Astrocyte (in vitro differentiated cells and primary cell): ENCODE data around the gene ATAD3A. TPM values are rescaled to one million over a fixed set of nuclear protein-coding genes. Genes with fewer than 3 reads are reported as not detected.

Experiments used
- DNase-seq: peaks from one replicate; pipeline ENCODE4 v3.0.0-alpha.2; 2010; ENCODE audit warnings: low read depth
- FAIRE-seq: peaks from 2 replicates; lab custom pipeline; 2011; peaks lifted over from hg19 to GRCh38; lab: Jason Lieb, UNC
- H2AFZ ChIP-seq: 2 replicates; pipeline ENCODE4 v1.6.0; 2012; ENCODE audit warnings: low read depth, low read length, inconsistent platforms
- H3K27ac ChIP-seq: 2 replicates; pipeline ENCODE4 v1.5.1; 2011; ENCODE audit warnings: low read depth, low read length, inconsistent platforms
- H3K27me3 ChIP-seq: 2 replicates; pipeline ENCODE4 v1.6.0; 2011; ENCODE audit warnings: low read length, inconsistent platforms; ENCODE audit not compliant: insufficient read depth
- H3K36me3 ChIP-seq: 2 replicates; pipeline ENCODE4 v1.5.1; 2011; ENCODE audit warnings: low read length, inconsistent platforms; ENCODE audit not compliant: insufficient read depth
- H3K4me1 ChIP-seq: 2 replicates; pipeline ENCODE4 v1.5.1; 2011; ENCODE audit warnings: low read length, inconsistent platforms; ENCODE audit not compliant: insufficient read depth
- H3K4me2 ChIP-seq: 2 replicates; pipeline ENCODE4 v1.6.0; 2012; ENCODE audit warnings: low read length, inconsistent platforms
- H3K4me3 ChIP-seq: 2 replicates; pipeline ENCODE4 v1.5.1; 2011; ENCODE audit warnings: low read depth, mild to moderate bottlenecking, low read length, inconsistent platforms; ENCODE audit not compliant: insufficient read depth
- H3K79me2 ChIP-seq: 2 replicates; pipeline ENCODE4 v1.6.0; 2012; ENCODE audit warnings: mild to moderate bottlenecking, low read length, inconsistent platforms; ENCODE audit not compliant: insufficient read depth
- H3K9ac ChIP-seq: 2 replicates; pipeline ENCODE4 v1.6.0; 2012; ENCODE audit warnings: mild to moderate bottlenecking, low read length, inconsistent platforms
- H3K9me3 ChIP-seq: 2 replicates; pipeline ENCODE4 v1.5.1; 2012; ENCODE audit warnings: low read depth, mild to moderate bottlenecking, low read length, inconsistent platforms; ENCODE audit not compliant: insufficient read depth
- H4K20me1 ChIP-seq: 2 replicates; pipeline ENCODE4 v1.6.0; 2012; ENCODE audit warnings: low read length, inconsistent platforms; ENCODE audit not compliant: insufficient read depth
- H3K27ac Mint-ChIP-seq: one replicate; pipeline ENCODE4 v1.8.0; 2021; ENCODE audit warnings: mild to moderate bottlenecking, mixed read lengths; ENCODE audit not compliant: unreplicated experiment
- H3K27me3 Mint-ChIP-seq: one replicate; pipeline ENCODE4 v1.8.0; 2021; ENCODE audit warnings: low read depth, mixed read lengths; ENCODE audit not compliant: unreplicated experiment
- H3K36me3 Mint-ChIP-seq: one replicate; pipeline ENCODE4 v1.8.0; 2021; ENCODE audit warnings: low read depth, mixed read lengths; ENCODE audit not compliant: unreplicated experiment
- H3K4me1 Mint-ChIP-seq: one replicate; pipeline ENCODE4 v1.8.0; 2021; ENCODE audit warnings: low read depth, mixed read lengths; ENCODE audit not compliant: unreplicated experiment
- H3K4me3 Mint-ChIP-seq: one replicate; pipeline ENCODE4 v1.8.0; 2021; ENCODE audit warnings: mild to moderate bottlenecking, moderate library complexity, mixed read lengths; ENCODE audit not compliant: unreplicated experiment
- H3K9me3 Mint-ChIP-seq: one replicate; pipeline ENCODE4 v1.8.0; 2021; ENCODE audit warnings: mild to moderate bottlenecking, mixed read lengths; ENCODE audit not compliant: unreplicated experiment
- CTCF ChIP-seq: IDR thresholded peaks from 2 replicates; pipeline ENCODE4 v1.5.1; 2011; ENCODE audit warnings: low read depth, mild to moderate bottlenecking, inconsistent platforms, low read length, moderate library complexity; ENCODE audit not compliant: insufficient read depth
- EZH2 ChIP-seq: IDR thresholded peaks from 2 replicates; pipeline ENCODE4 v1.6.1; 2012; ENCODE audit warnings: mild to moderate bottlenecking, low read length, inconsistent platforms; ENCODE audit not compliant: insufficient read depth
- total RNA-seq: library from RNA; stranded (reverse); gene quantifications from 2 replicates; pipeline ENCODE4 v1.2.1, GENCODE V29; 2021

The ATAD3A gene
- total RNA-seq, 1 donor from 2014 or later: 54.9 TPM

- H3K4me2 ChIP-seq: no peak overlapping the region
- Mint-ChIP-seq H3K27ac (no peak overlapping the region), H3K4me3 (no peak overlapping the region), H3K4me1 (peaks cover under 1% of the 10 kb centered on the region), H3K36me3 (no peaks in the 10 kb centered on the region), H3K9me3 (no peaks in the 10 kb centered on the region), H3K27me3 (peaks cover 45% of the 10 kb centered on the region)
- H3K79me2 ChIP-seq: no peaks in the 10 kb centered on the region
- no peak overlapping the region for H3K4me3 ChIP-seq
- no peaks in the 10 kb centered on the region for H3K9me3 ChIP-seq
- H3K36me3 ChIP-seq: no peaks in the 10 kb centered on the region
- FAIRE-seq (no peak), DNase-seq (no peak)
- no peak overlapping the region for H3K9ac ChIP-seq
- no peaks in the 10 kb centered on the region for H4K20me1 ChIP-seq
- no peak for TF ChIP-seq CTCF
- TF ChIP-seq EZH2: no peak
- H3K27me3 ChIP-seq: peaks cover 28% of the 10 kb centered on the region
- no peak overlapping the region for H3K27ac ChIP-seq
- H2AFZ ChIP-seq: no peak overlapping the region
- no peaks in the 10 kb centered on the region for H3K4me1 ChIP-seq
These were observed 71.5 kb downstream of the ATAD3A start for GRCh38 chr1:1583347-1584010.

Other genes with a start within 250 kb of the ATAD3A start
- gene UBE2J2, start 238.3 kb upstream of the ATAD3A start, total RNA-seq: 58.7 and 67.4 TPM in 2 replicates
- gene SCNN1D, start 231.7 kb upstream of the ATAD3A start, total RNA-seq: 4.4 and 5.0 TPM in 2 replicates
- 60.2 and 64.0 TPM in 2 replicates for gene ACAP3, start 204.2 kb upstream of the ATAD3A start, total RNA-seq
- gene PUSL1, start 203.6 kb upstream of the ATAD3A start, total RNA-seq: 28.0 and 29.4 TPM in 2 replicates
- gene INTS11, start 187.5 kb upstream of the ATAD3A start, total RNA-seq: 75.9 and 84.8 TPM in 2 replicates
- gene CPTP, start 187.4 kb upstream of the ATAD3A start, total RNA-seq: 25.6 and 28.5 TPM in 2 replicates
- gene TAS1R3, start 180.9 kb upstream of the ATAD3A start, total RNA-seq: 0.41 and 0.50 TPM in 2 replicates
- gene DVL1, start 162.7 kb upstream of the ATAD3A start, total RNA-seq: 54.0 and 55.0 TPM in 2 replicates
- gene MXRA8, start 153.6 kb upstream of the ATAD3A start, total RNA-seq: 112 and 139 TPM in 2 replicates
- gene AURKAIP1, start 137.0 kb upstream of the ATAD3A start, total RNA-seq: 135 and 139 TPM in 2 replicates
- 194 and 197 TPM in 2 replicates for gene CCNL2, start 112.8 kb upstream of the ATAD3A start, total RNA-seq
- 87.3 and 88.5 TPM in 2 replicates for gene MRPL20, start 104.9 kb upstream of the ATAD3A start, total RNA-seq
- 0.64 TPM in 1 of 2 replicates, not detected in the other for gene ANKRD65, start 90.9 kb upstream of the ATAD3A start, total RNA-seq
- gene VWA1, start 76.5 kb upstream of the ATAD3A start, total RNA-seq: 60.4 and 81.2 TPM in 2 replicates
- gene ATAD3C, start 62.5 kb upstream of the ATAD3A start, total RNA-seq: 1.8 and 2.5 TPM in 2 replicates
- gene ATAD3B, start 40.4 kb upstream of the ATAD3A start, total RNA-seq: 55.3 and 63.0 TPM in 2 replicates
- gene TMEM240, start 28.5 kb downstream of the ATAD3A start, total RNA-seq: 7.0 and 9.0 TPM in 2 replicates
- gene SSU72, start 62.7 kb downstream of the ATAD3A start, total RNA-seq: 143 and 145 TPM in 2 replicates
- 7.4 and 8.7 TPM in 2 replicates for gene FNDC10, start 88.0 kb downstream of the ATAD3A start, total RNA-seq
- 73.6 and 80.1 TPM in 2 replicates for gene MIB2, start 103.3 kb downstream of the ATAD3A start, total RNA-seq
- gene MMP23B, start 120.0 kb downstream of the ATAD3A start, total RNA-seq: 40.1 and 40.7 TPM in 2 replicates
- gene CDK11B, start 146.8 kb downstream of the ATAD3A start, total RNA-seq: 21.1 and 23.4 TPM in 2 replicates
- gene SLC35E2B, start 180.6 kb downstream of the ATAD3A start, total RNA-seq: 45.1 and 47.7 TPM in 2 replicates
- 30.3 and 35.3 TPM in 2 replicates for gene CDK11A, start 212.2 kb downstream of the ATAD3A start, total RNA-seq